BE2C (cell line): ENCODE data around the gene POLR1A.

Experiments
- DNase-seq: peaks from one replicate; pipeline ENCODE4 v3.0.0-alpha.2; 2020
- H3K27me3 ChIP-seq: fragments of 250-450 bp; sonication (Bioruptor Pico); 2 replicates; pipeline ENCODE4 v1.5.1; 2020; ENCODE audit warnings: mild to moderate bottlenecking
- H3K36me3 ChIP-seq: fragments of 250-450 bp; sonication (Bioruptor Pico); 2 replicates; pipeline ENCODE4 v1.5.1; 2020; ENCODE audit warnings: mild to moderate bottlenecking
- H3K4me1 ChIP-seq: fragments of 250-450 bp; sonication (Bioruptor Pico); 2 replicates; pipeline ENCODE4 v1.5.1; 2020
- H3K4me3 ChIP-seq: 2 replicates; pipeline ENCODE4 v1.5.1; 2011; ENCODE audit warnings: low read depth, low read length
- H3K9me3 ChIP-seq: fragments of 250-450 bp; sonication (Bioruptor Pico); 2 replicates; pipeline ENCODE4 v1.5.1; 2020
- CTCF ChIP-seq: IDR thresholded peaks from 2 replicates; pipeline ENCODE4 v1.5.1; 2012; ENCODE audit warnings: mild to moderate bottlenecking, low read depth, low read length

Gene POLR1A

DNA sequence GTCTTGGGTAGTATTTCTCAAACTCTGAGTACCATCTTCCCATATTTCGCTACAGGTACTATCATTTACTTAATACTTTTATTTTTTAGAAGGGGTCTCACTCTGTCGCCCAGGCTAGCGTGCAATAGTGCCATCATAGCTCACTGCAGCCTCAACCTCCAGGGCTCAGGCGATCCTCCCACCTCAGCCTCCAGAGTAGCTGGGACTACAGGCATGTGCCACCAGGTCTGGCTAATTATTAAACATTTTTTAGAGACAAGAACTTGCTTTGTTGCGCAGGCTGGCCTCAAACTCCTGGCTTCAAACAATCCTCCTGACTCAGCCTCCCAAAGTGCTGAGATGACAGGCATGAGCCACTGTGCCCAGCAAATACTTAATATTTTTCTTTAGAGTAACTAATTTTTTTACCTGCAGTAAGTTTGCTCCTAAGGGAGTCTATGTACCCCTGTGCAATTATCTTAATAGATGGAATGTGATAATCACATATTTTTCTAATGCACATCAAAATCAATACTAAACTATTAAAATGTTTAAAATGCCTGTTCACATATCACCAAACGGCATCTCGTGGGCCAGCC lies 116.3 kb downstream of the POLR1A start:
- no peaks in the 10 kb centered on the region for H3K9me3 ChIP-seq
- no peaks in the 10 kb centered on the region for H3K36me3 ChIP-seq
- no peak for DNase-seq
- H3K27me3 ChIP-seq, result no peaks in the 10 kb centered on the region
- no peaks in the 10 kb centered on the region for H3K4me1 ChIP-seq
- TF ChIP-seq CTCF, result no peak
- H3K4me3 ChIP-seq, result no peak overlapping the region

DNA sequence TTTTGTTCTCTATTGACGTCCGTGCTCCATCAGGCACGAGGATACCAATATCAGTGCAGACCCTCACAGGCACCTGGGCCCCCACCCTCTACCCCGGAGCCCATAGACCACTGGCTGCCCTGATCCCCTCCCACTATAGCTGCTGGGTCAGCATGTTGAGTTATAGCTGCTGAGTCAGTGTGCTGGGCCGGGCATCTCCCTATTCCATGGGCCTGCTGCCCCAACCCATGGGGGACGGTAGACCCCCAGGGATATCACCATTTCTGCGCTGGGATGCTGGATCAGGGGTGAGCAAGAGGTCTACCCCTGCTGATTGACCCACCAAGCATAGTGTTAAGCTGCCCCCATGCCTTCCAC lies 116.8 kb downstream of the POLR1A start:
- Histone ChIP-seq H3K9me3 (no peaks in the 10 kb centered on the region), H3K27me3 (no peaks in the 10 kb centered on the region), H3K36me3 (no peaks in the 10 kb centered on the region), H3K4me3 (no peak overlapping the region), H3K4me1 (no peaks in the 10 kb centered on the region)
- TF ChIP-seq CTCF, result no peak
- no peak for DNase-seq

- TF ChIP-seq CTCF, result no peak
- Histone ChIP-seq H3K36me3 (no peaks in the 10 kb centered on the region), H3K9me3 (no peaks in the 10 kb centered on the region), H3K4me1 (no peaks in the 10 kb centered on the region), H3K27me3 (no peaks in the 10 kb centered on the region), H3K4me3 (no peak overlapping the region)
- no peak for DNase-seq
These were observed 117.3 kb downstream of the POLR1A start for GRCh38 chr2:85988175-85988913.

GRCh38 chr2:85987266-85988174 lies 118.2 kb downstream of the POLR1A start:
- DNase-seq, result no peak
- no peaks in the 10 kb centered on the region for H3K4me1 ChIP-seq
- H3K9me3 ChIP-seq, result no peaks in the 10 kb centered on the region
- H3K4me3 ChIP-seq, result no peak overlapping the region
- H3K36me3 ChIP-seq, result no peaks in the 10 kb centered on the region
- TF ChIP-seq CTCF, result no peak
- no peaks in the 10 kb centered on the region for H3K27me3 ChIP-seq

GRCh38 chr2:85986121-85986520 lies 119.6 kb downstream of the POLR1A start:
- no peaks in the 10 kb centered on the region for H3K27me3 ChIP-seq
- DNase-seq, result no peak
- no peaks in the 10 kb centered on the region for H3K36me3 ChIP-seq
- no peaks in the 10 kb centered on the region for H3K9me3 ChIP-seq
- TF ChIP-seq CTCF, result no peak
- no peak overlapping the region for H3K4me3 ChIP-seq
- no peaks in the 10 kb centered on the region for H3K4me1 ChIP-seq
